Right ventricle myocardium superior (tissue), 1 donor: ENCODE results near the gene DEPDC7. TPM values are rescaled to one million over a fixed set of nuclear protein-coding genes. Genes with fewer than 3 reads are reported as not detected.
"Not testable (repeated sequence)": the region's sequence is repeated elsewhere in the genome, so short reads cannot be mapped to it uniquely, and the experiment has no call there.

Experiments
- ATAC-seq: fragments of 200-7000 bp; cut with Tn5 transposase; one replicate; pipeline ENCODE4 v1.9.1; 2020; ENCODE audit warnings: mild to moderate bottlenecking; ENCODE audit not compliant: poor library complexity
- DNase-seq: peaks from one replicate; pipeline ENCODE4 v3.0.0-alpha.2; 2020
- intact Hi-C: fragments of 100-400 bp; cut with DNase I; formaldehyde crosslinking; loops from one replicate; pipeline ENCODE4 v1.11.2; 2022
- long read RNA-seq: library from polyadenylated mRNA; unstranded; transcript quantifications from one replicate; pipeline ENCODE4 v2.0.0, GENCODE V29; 2021
- total RNA-seq: library from RNA; stranded (reverse); fragmentation: NEBNext Ultra II Directional; extraction: Animal tissue kit (Norgen Biotek cat#: 25700); gene quantifications from one replicate; pipeline ENCODE4 v1.2.1, GENCODE V29; 2021
- donor health status: DM: no; HTN: yes; CAD: no; lungs with severe emphysema.

Gene DEPDC7
- 0.32 TPM for total RNA-seq
- long read RNA-seq = 0 reads

GRCh38 chr11:33015621-33016551, at the start of gene DEPDC7:
TSS of gene DEPDC7 (plus strand) at chr11:33015878. CDS start at chr11:33015956, 78 bp downstream.
- intact Hi-C loops = no loop called here
- DNase-seq = peak; percentile 92
- peak; percentile 97 for ATAC-seq

GRCh38 chr11:32968541-32968940, 47.1 kb upstream of the DEPDC7 start:
- intact Hi-C loops = no loop called here
- no peak for ATAC-seq
- DNase-seq = no peak

- DNase-seq, ATAC-seq, intact Hi-C loops: not testable (repeated sequence)
Measured at GRCh38 chr11:32972233-32972632, 43.4 kb upstream of the DEPDC7 start.

GRCh38 chr11:32972781-32973180, 42.9 kb upstream of the DEPDC7 start:
- DNase-seq (no peak), ATAC-seq (no peak)
- intact Hi-C loops = no loop called here

GRCh38 chr11:32982626-32983025, 33.1 kb upstream of the DEPDC7 start:
- DNase-seq (no peak), ATAC-seq (no peak)

GRCh38 chr11:32983506-32983905, 32.2 kb upstream of the DEPDC7 start:
- intact Hi-C loops = no loop called here
- ATAC-seq (no peak), DNase-seq (no peak)

More at GRCh38 chr11:32982626-32983025, 33.1 kb upstream of the DEPDC7 start:
- intact Hi-C loops = no loop called here

GRCh38 chr11:32985600-32985999, 30.1 kb upstream of the DEPDC7 start:
- no peak for ATAC-seq
- no peak for DNase-seq
- intact Hi-C loops = no loop called here

- DNase-seq = no peak
- ATAC-seq = no peak
- intact Hi-C loops = no loop called here
Measured at GRCh38 chr11:32987851-32988250, 27.8 kb upstream of the DEPDC7 start.

- intact Hi-C loops = no loop called here
- ATAC-seq = no peak
Measured at GRCh38 chr11:32990481-32990880, 25.2 kb upstream of the DEPDC7 start.

GRCh38 chr11:32991427-32991826, 24.3 kb upstream of the DEPDC7 start:
- intact Hi-C loops = no loop called here
- ATAC-seq (no peak), DNase-seq (no peak)

More at GRCh38 chr11:32990481-32990880, 25.2 kb upstream of the DEPDC7 start:
- no peak for DNase-seq

- intact Hi-C loops = no loop called here
- no peak for ATAC-seq
- no peak for DNase-seq
Measured at GRCh38 chr11:32991898-32992297, 23.8 kb upstream of the DEPDC7 start.

- ATAC-seq (no peak), DNase-seq (no peak)
- intact Hi-C loops = no loop called here
Measured at GRCh38 chr11:33000181-33000580, 15.5 kb upstream of the DEPDC7 start.

- intact Hi-C loops = no loop called here
- ATAC-seq = no peak
- no peak for DNase-seq
Measured at GRCh38 chr11:33001281-33001680, 14.4 kb upstream of the DEPDC7 start.

GRCh38 chr11:33001751-33002542, 13.7 kb upstream of the DEPDC7 start:
- no peak for DNase-seq
- intact Hi-C loops = no loop called here
- no peak for ATAC-seq

GRCh38 chr11:33005175-33005574, 10.5 kb upstream of the DEPDC7 start:
- intact Hi-C loops = no loop called here
- DNase-seq (no peak), ATAC-seq (no peak)

GRCh38 chr11:33006010-33006409, 9.7 kb upstream of the DEPDC7 start:
- ATAC-seq (no peak), DNase-seq (no peak)

GRCh38 chr11:33013755-33014154, 1.9 kb upstream of the DEPDC7 start:
- intact Hi-C loops = no loop called here

More at GRCh38 chr11:33006010-33006409, 9.7 kb upstream of the DEPDC7 start:
- intact Hi-C loops = no loop called here

GRCh38 chr11:33016654-33017053, 976 bp downstream of the DEPDC7 start:
- DNase-seq = no peak
- intact Hi-C loops = no loop called here
- ATAC-seq = no peak

More at GRCh38 chr11:33013755-33014154, 1.9 kb upstream of the DEPDC7 start:
- DNase-seq = no peak
- ATAC-seq = no peak

- intact Hi-C loops = no loop called here
- DNase-seq (no peak), ATAC-seq (no peak)
Measured at GRCh38 chr11:33017478-33017877, 1.8 kb downstream of the DEPDC7 start.
